Cerebellar nuclear complex (tissue), 1 donor: ENCODE measurements around the gene RAB21.
"Not testable (repeated sequence)": the region's sequence is repeated elsewhere in the genome, so short reads cannot be mapped to it uniquely, and the experiment has no call there.

ENCODE experiments used
- DNase-seq, 2 experiments: peaks; one replicate each; lab custom pipeline; 2025; lab: John Stamatoyannopoulos, UW

Gene RAB21

DNA sequence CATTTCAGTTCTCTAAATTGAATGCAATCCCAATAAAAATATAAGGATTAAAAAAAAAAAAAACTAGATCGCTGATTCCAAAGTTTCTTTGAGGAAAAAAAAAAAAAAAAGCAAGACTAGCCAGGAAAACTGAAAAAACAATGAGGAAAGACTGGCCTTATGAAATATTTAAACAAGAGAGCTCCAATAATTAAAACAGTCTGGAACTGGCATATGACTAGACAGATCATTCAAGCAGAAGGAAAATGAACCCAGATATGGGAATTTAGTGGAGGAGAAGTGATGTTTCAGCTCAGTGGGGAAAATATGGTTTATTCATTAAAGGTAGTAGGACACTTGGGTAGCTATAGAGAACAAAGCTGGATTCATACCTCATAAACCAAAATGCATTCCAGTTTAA, 42.9 kb downstream of the RAB21 start:
- no peak for DNase-seq

DNA sequence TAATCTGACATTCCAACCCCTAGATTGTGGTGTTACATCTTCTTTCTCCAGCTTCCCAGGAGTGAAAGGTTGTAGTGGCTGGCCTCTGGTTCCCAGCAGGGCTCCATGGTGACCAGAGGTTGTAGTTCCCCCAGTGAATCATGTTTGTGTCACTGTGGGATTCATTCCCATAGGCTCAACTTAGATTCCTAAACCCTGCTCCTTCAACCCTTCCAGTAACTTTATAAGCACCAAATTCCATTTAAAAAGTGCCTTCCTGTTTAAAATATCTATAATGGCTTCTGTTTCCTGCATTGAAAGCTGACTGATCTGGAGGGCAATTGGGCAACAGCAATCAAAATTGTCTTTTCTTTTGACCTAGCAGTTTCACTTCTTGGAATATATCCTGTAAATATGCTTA, 44.4 kb downstream of the RAB21 start:
- DNase-seq = no peak

GRCh38 chr12:71800177-71800576, 45.5 kb downstream of the RAB21 start:
- DNase-seq = no peak

DNA sequence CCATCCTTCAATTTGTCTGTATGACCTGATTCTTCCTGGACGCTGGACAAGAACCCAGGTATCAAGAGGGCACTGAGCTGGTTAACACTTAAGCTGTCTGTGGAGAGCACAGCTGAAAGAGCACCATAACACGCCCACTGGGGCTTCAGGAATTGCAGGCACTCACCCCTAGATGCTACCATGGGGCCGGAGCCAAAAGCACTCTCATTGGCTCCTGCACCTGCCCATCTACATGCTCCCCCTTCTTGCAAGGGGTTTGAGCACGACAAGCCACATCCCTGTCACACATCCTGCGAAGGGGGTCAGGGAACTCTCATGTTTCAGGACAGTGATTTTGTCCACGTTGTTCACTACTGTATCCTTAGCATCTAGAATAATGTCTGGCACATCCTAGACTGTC, 49.8 kb downstream of the RAB21 start:
- no peak for DNase-seq

DNA sequence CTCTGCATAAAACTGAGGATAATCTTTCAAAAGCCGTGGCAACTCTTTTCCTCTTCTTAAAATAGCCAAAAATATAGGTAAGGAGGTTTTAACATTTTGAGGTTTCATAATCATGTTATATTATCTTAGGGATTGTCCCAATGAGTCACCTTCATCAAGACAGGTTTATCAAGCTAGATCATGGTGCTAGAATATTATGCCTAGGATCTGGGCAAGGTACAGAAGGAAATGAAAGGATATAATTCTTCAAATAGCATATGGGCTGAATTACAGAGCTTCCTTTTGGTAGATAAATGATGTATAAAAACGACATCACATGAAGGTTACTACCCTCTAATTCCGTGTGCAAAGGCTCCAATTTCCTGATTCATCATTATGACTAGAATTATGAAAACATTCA, 56.3 kb downstream of the RAB21 start:
- DNase-seq = no peak

- not testable (repeated sequence) for DNase-seq
These were observed 60.6 kb downstream of the RAB21 start for GRCh38 chr12:71815242-71815641.

- DNase-seq = not testable (repeated sequence)
These were observed 67.4 kb downstream of the RAB21 start for GRCh38 chr12:71822088-71822487.

GRCh38 chr12:71828813-71829212, 74.2 kb downstream of the RAB21 start:
- DNase-seq = no peak

DNA sequence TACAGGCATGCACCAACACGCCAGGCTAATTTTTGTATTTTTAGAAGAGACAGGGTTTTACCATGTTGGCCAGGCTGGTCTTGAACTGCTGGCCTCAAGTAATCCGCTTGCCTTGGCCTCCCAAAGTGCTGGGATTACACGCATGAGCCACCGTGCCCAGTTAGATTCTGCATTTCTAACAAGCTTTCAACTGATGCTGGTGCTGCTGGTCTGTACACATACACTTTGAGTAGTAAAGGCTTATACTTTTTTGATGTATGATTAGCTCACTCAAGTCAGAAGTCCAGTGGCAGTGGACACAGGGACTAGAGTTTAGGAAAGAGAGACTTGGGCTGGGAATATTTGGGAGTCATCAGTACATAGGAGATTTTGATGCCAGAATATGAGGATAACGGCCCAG, 82.7 kb downstream of the RAB21 start:
- no peak for DNase-seq

- DNase-seq = no peak
These were observed 83.6 kb downstream of the RAB21 start for GRCh38 chr12:71838231-71838630.

DNA sequence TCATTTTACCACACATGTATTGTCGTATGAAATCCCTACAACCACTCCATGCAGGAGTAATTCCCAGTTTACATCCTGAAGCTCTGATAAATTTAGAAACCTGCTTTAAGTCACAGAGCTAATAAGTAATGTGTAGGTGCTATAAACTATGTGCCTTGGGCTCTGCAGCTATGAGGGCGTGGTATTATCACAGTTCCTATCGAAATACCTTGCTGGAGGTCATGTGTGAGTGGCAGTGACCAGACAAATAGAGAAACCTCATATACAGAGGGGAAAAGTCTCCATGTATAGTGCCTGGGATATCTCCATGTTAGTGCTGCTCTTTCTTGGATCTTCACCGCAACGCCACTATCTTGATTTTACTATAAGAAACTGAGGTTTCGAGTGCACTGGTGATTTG, 84.0 kb downstream of the RAB21 start:
- no peak for DNase-seq

DNA sequence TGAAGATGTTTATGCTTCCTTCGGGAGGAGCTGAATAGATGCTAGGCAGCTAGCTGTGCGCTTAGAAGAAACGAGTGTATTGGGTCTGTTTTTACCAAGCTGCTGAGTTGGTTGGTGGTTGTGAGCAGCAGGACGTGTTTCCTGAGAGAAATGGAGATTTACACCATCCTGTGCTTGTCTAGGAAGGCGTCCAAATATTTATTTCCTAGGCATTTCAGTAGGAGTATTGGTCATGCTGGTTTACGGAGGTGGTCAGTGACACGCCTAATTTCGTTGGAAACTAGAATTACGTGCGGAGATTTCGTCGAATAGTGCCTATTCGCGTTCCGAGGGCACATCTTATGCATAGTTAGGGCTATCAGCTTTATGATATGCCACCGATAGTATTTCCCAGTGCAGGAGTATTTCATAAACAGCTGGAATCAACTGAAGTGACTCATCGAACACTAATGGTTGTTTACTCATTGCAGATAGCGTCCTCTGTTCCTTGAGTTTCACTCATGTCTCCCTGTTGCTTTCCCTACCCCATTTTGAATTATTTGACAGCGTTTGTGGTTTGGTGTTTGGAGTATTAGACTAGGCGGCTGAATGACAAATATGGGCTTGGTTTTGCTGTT, 85.7 kb downstream of the RAB21 start:
- no peak for DNase-seq

DNA sequence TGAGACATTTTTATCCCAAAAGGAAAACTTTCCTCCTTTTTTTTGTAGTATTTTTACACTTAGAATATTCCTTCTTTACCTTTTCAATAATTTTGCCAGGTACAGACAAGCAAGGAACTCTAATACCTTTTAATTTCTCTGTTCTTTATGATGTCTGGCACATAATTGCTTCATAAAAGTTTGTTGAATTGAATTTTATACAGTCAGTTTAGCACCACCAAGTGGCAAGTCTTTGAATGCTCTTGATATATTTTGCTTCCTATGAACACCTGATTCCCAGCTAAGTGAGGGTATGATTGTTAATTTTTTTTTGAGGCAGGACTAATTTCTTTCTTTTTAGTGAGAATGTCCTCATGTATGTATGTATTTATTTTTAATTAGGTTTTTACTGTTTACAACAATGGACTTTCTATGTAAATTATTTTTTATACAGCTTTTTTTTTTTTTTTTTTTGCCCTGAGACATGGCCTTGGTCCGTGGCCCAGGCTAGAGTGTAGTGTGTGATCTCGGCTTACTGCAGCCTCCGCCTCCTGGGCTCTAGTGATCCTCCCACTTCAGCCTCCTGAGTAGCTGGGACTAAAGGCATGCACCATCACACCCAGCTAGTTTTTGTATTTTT, 91.8 kb downstream of the RAB21 start:
- no peak for DNase-seq

DNA sequence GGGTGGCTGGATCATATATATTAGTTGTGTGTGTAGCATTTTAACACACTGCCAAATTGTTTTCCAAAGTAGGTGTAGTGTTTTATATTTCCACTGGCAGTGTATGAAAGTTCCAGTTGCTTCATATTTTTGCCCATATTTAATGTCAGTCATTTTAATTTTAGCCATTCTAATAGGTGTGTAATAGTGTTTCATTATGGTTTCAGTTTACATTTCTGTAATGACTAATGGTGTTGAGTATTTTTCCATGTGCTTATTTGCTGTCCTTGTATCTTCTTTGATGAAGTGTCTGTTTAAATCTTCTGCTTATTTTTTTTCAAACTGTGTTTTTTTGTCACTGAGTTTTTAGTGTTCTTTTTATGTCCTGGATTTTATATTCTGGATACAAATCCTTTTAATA, 93.5 kb downstream of the RAB21 start:
- no peak for DNase-seq

DNA sequence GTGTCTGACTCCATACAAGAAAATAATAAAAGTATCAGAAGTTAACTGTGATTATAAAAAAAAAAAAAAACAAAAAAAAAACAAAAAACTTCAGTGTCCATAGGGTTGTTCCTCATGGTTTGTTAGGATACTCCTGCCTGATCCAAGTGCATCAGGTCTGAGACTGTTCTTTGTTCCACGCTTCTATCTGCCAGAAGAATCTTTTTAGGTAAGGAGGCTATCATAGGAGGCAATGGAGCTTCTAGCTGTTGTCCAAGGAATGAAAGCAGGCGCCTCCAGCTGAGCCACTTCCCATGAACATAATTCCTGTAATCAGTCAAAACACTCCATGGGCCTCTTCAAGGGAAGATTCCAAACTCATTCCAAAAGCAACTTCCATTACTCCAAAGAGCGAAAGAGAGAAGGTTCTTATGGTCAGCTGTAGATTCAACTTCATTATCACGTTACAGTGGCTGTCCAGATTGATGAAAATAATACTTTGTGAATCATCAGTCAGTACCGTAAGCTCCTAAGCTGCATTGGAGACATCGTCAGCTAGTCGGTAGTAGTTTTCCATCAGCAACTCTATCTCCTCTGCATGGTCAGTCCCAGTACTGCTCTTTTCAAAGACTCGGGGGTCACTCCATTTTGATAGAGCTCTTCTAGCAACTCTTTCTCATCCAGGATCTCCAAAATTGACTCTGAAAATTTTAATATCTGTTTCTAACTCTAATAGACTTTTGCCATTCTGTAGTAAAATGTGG, 94.6 kb downstream of the RAB21 start:
- DNase-seq = no peak
